ENCODE results near the gene OR5A2. TPM values are rescaled to one million over a fixed set of nuclear protein-coding genes. Genes with fewer than 3 reads are reported as not detected.

OR5A2 gene, protein sequence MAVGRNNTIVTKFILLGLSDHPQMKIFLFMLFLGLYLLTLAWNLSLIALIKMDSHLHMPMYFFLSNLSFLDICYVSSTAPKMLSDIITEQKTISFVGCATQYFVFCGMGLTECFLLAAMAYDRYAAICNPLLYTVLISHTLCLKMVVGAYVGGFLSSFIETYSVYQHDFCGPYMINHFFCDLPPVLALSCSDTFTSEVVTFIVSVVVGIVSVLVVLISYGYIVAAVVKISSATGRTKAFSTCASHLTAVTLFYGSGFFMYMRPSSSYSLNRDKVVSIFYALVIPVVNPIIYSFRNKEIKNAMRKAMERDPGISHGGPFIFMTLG
- total RNA-seq, result not detected

DNA sequence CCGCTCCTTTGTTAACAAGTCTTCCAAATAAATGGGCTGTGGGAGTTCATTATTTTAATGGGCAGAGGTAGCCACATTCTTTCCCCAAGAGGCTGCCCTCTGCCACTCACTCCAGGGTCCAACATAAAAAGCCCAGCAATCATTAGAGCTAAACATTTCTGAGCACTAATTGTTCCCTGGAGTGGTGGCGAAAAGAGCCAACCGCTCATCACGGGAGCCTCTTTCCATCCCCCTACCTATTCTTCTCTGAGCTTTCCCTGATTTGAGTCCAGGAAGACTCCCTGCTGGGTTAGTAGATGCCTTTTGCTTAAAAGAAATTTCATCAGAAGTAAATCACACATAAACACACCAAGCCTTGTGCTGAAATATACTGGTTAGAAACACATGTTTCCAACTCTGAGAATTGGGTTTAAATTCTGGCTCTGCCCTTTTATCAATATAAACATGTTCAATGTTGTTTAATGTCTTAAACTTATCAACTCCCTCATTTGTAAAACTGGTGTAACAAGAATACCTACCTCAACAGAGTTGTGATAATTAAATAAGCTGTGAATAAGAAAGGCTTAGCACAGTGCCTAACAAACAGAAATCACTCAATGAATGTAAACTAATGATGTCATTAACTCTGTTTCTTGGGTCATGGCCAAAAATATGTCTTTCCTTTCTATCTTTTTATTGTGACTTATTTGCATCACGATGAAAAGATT lies at the start of gene OR5A2:
Gene OR5A2, minus strand, starts transcription at position 53 of the 707 bp plus-strand sequence. CDS start 3,460 bp downstream, outside the sequence.
- Histone ChIP-seq H3K27me3 (no peaks in the 10 kb centered on the region), H3K36me3 (no peaks in the 10 kb centered on the region), H3K4me3 (no peak within 1 kb of the TSS), H3K4me1 (no peaks in the 10 kb centered on the region), H3K9me3 (no peaks in the 10 kb centered on the region), H3K27ac (no peak within 1 kb of the TSS)
- no peak for DNase-seq
- TF ChIP-seq POLR2A (IDR thresholded peaks at IDR 0.05) (no peak), CTCF (IDR thresholded peaks at IDR 0.05) (no peak)

DNA sequence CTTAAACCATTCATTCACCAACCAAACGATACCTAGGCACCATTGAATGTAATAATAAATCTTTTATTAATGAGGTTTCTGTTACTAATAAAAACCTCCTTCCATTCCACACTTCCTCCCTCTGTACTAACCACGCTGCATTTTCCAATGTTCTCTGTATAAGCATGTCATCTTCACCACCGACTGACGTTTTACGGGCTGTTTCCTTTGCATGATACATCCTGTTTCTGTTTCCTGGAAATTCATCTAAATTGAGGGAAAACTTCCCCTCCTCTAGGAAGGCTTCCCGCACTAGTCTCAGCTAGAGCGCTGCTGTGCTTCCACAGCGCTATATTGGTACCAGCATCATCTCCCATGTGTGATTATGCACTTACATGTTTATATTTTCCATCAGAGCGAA lies 49.0 kb upstream of the OR5A2 start:
- H3K9me3 ChIP-seq, result no peaks in the 10 kb centered on the region
- H3K36me3 ChIP-seq, result no peaks in the 10 kb centered on the region
- H3K27me3 ChIP-seq, result no peaks in the 10 kb centered on the region
- TF ChIP-seq CTCF (IDR thresholded peaks at IDR 0.05) (no peak), POLR2A (IDR thresholded peaks at IDR 0.05) (no peak)
- no peak for DNase-seq
- no peak overlapping the region for H3K4me3 ChIP-seq
- no peak overlapping the region for H3K27ac ChIP-seq
- H3K4me1 ChIP-seq, result no peaks in the 10 kb centered on the region

- no peak within 1 kb of the TSS for H3K27ac ChIP-seq
- no peaks in the 10 kb centered on the region for H3K27me3 ChIP-seq
- no peaks in the 10 kb centered on the region for H3K4me1 ChIP-seq
- no peaks in the 10 kb centered on the region for H3K9me3 ChIP-seq
- no peaks in the 10 kb centered on the region for H3K36me3 ChIP-seq
- H3K4me3 ChIP-seq, result no peak within 1 kb of the TSS
- TF ChIP-seq CTCF (IDR thresholded peaks at IDR 0.05) (no peak), POLR2A (IDR thresholded peaks at IDR 0.05) (no peak)
- DNase-seq, result no peak
Observed at GRCh38 chr11:59473015-59473414, 46.8 kb upstream of the OR5A2 start, which contains the start of gene OR4D10. OR4D10 (plus strand) TSS chr11:59473315; CDS start chr11:59477430, 4,115 bp downstream.

- no peak overlapping the region for H3K4me3 ChIP-seq
- no peaks in the 10 kb centered on the region for H3K4me1 ChIP-seq
- DNase-seq, result no peak
- TF ChIP-seq CTCF (IDR thresholded peaks at IDR 0.05) (no peak), POLR2A (IDR thresholded peaks at IDR 0.05) (no peak)
- H3K27me3 ChIP-seq, result no peaks in the 10 kb centered on the region
- H3K27ac ChIP-seq, result no peak overlapping the region
- H3K9me3 ChIP-seq, result no peaks in the 10 kb centered on the region
- H3K36me3 ChIP-seq, result no peaks in the 10 kb centered on the region
Observed at GRCh38 chr11:59463190-59463641, 37.0 kb upstream of the OR5A2 start.

DNA sequence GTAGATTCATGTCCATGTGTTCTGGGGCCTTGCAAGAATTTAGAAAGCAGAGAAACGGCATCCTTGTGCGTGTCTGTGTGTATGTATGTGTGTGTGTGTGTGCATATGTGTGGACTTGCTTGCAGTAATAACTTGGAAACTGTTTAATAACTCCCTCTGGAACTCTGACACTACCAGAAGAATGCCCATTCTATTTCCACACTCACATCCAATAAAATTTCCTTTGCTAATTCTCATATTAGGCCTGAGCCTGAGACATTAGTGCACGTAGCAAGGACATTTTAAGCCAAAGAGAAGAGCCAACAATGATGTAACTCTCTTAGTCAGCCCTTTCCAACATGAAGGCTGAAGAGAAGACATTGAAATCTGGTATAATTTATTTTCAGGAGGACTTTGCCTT lies 33.7 kb upstream of the OR5A2 start:
- DNase-seq, result no peak
- Histone ChIP-seq H3K27me3 (no peaks in the 10 kb centered on the region), H3K4me1 (no peaks in the 10 kb centered on the region), H3K4me3 (no peak overlapping the region), H3K9me3 (no peaks in the 10 kb centered on the region), H3K27ac (no peak overlapping the region), H3K36me3 (no peaks in the 10 kb centered on the region)
- no peak for TF ChIP-seq CTCF (IDR thresholded peaks at IDR 0.05)
- no peak for TF ChIP-seq POLR2A (IDR thresholded peaks at IDR 0.05)
